PFSK-1 (cell line): ENCODE measurements around the gene SLC13A3.

Experiments used
- FOXP2 ChIP-seq: optimal IDR thresholded peaks from 2 replicates; pipeline ENCODE3; 2011; ENCODE audit warnings: borderline replicate concordance, control low read depth, inconsistent platforms; ENCODE audit not compliant: insufficient read depth; ENCODE audit errors: extremely low read length, extremely low read depth
- POLR2AphosphoS5 ChIP-seq: IDR thresholded peaks from 2 replicates; pipeline ENCODE4 v1.6.1; 2012; ENCODE audit warnings: low read depth, mild to moderate bottlenecking, control low read depth, low read length, moderate library complexity
- SIN3A ChIP-seq: IDR thresholded peaks from 2 replicates; pipeline ENCODE4 v1.6.1; 2012; ENCODE audit warnings: mild to moderate bottlenecking, low read length, moderate library complexity, borderline replicate concordance; ENCODE audit not compliant: insufficient read depth
- TAF1 ChIP-seq: IDR thresholded peaks from 2 replicates; pipeline ENCODE4 v1.6.1; 2012; ENCODE audit warnings: low read length, control low read depth, borderline replicate concordance; ENCODE audit not compliant: insufficient read depth
- TF ChIP-seq, protein P1 (sequence below), 2 experiments: IDR thresholded peaks; 2 replicates each; pipeline versions ENCODE4 v1.6.1 to v1.8.0; 2011 to 2012; ENCODE audit warnings: low read depth in 2 of 2, low read length in 2 of 2, control low read depth in 1 of 2, inconsistent platforms in 1 of 2, mild to moderate bottlenecking in 1 of 2, moderate library complexity in 1 of 2; ENCODE audit not compliant: insufficient read depth in 1 of 2

SLC13A3 gene

DNA sequence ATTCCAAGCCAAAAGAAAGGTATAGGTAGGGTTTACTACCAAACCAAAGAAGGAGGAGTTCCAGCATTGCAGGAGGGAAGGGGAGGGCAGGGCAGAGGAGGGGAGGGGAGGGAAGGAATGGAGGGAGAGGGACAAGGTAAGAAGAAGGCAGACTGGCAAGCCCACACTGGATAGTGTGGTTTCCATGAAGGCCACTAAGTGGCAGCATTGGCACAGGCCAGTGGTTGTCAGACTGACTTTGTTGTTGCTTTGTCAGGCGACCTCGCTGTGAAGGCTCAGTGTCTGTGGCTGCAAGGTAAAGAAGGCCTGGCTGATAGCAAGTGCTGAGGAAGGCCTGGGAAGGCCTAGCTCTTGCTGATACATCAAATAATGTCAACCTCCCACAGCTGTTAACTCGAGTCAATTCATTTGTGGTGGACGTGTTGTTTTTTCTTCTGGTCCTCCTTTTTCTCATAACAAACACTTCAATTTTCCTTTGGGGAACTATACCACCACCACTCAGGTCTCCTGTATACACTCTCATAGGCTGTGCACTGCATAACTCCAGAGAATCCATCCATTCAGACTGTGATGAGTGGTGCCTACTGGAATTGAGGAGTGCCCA lies 130.2 kb downstream of the SLC13A3 start:
- no peak for TF ChIP-seq TAF1
- TF ChIP-seq FOXP2, result no peak
- no peak for TF ChIP-seq SIN3A
- no peak for TF ChIP-seq POLR2AphosphoS5
- TF ChIP-seq, protein P1, sequence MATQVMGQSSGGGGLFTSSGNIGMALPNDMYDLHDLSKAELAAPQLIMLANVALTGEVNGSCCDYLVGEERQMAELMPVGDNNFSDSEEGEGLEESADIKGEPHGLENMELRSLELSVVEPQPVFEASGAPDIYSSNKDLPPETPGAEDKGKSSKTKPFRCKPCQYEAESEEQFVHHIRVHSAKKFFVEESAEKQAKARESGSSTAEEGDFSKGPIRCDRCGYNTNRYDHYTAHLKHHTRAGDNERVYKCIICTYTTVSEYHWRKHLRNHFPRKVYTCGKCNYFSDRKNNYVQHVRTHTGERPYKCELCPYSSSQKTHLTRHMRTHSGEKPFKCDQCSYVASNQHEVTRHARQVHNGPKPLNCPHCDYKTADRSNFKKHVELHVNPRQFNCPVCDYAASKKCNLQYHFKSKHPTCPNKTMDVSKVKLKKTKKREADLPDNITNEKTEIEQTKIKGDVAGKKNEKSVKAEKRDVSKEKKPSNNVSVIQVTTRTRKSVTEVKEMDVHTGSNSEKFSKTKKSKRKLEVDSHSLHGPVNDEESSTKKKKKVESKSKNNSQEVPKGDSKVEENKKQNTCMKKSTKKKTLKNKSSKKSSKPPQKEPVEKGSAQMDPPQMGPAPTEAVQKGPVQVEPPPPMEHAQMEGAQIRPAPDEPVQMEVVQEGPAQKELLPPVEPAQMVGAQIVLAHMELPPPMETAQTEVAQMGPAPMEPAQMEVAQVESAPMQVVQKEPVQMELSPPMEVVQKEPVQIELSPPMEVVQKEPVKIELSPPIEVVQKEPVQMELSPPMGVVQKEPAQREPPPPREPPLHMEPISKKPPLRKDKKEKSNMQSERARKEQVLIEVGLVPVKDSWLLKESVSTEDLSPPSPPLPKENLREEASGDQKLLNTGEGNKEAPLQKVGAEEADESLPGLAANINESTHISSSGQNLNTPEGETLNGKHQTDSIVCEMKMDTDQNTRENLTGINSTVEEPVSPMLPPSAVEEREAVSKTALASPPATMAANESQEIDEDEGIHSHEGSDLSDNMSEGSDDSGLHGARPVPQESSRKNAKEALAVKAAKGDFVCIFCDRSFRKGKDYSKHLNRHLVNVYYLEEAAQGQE (IDR thresholded peaks at IDR 0.05; ENCODE audit: insufficient read depth in 1 of 2, low read depth in 2 of 2, low read length in 2 of 2), result no peak

DNA sequence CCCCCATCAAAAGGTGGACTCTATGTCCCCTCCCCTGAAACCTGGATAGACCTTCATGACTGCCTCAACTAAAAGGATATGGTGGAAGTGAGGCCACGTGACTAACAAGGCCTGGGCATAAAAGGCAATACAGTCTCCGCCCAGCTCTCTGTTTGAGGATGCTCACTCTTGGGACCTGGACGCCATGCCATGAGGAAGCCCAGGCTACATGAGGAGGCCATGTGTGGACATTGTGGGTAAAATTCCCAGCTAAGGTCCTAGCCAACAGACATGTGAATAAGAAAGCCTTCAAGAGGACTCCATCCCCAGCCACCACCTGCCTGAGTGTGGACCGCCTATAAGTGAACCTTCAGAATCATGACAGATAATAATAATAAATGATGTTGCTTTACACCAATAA lies 130.7 kb downstream of the SLC13A3 start:
- TF ChIP-seq, protein P1 (IDR thresholded peaks at IDR 0.05; ENCODE audit: insufficient read depth in 1 of 2, low read depth in 2 of 2, low read length in 2 of 2), result no peak
- TF ChIP-seq POLR2AphosphoS5 (no peak), TAF1 (no peak), SIN3A (no peak), FOXP2 (no peak)

DNA sequence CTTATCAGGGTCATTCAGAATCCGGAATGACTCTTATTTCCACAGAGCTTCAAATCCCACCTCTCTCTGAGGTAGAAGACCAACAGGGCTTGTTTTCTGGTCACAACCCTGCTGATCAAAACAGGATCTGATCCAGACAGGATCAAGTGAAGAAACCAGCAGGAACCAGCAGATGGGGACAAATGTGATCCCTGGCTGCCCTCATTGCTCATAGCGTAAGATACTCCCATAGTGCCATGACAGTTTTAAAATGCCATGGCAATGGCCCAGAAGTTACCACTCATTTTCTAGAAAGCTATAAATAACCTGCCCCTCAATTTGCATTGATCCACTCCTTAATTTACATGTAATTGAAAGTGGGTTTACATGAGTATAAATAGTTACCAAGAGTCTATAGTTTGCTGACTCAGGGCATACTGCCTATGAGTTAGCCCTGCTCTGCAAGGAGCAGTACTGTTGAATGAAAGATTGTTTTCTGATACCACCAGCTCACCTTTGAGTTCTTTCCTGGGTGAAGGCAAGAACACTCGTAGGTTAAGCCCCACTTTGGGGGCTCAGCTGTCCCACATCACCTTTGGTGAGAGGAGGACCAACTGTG lies 131.7 kb downstream of the SLC13A3 start:
- no peak for TF ChIP-seq SIN3A
- no peak for TF ChIP-seq POLR2AphosphoS5
- TF ChIP-seq, protein P1 (IDR thresholded peaks at IDR 0.05; ENCODE audit: insufficient read depth in 1 of 2, low read depth in 2 of 2, low read length in 2 of 2), result no peak
- TF ChIP-seq TAF1, result no peak
- no peak for TF ChIP-seq FOXP2

DNA sequence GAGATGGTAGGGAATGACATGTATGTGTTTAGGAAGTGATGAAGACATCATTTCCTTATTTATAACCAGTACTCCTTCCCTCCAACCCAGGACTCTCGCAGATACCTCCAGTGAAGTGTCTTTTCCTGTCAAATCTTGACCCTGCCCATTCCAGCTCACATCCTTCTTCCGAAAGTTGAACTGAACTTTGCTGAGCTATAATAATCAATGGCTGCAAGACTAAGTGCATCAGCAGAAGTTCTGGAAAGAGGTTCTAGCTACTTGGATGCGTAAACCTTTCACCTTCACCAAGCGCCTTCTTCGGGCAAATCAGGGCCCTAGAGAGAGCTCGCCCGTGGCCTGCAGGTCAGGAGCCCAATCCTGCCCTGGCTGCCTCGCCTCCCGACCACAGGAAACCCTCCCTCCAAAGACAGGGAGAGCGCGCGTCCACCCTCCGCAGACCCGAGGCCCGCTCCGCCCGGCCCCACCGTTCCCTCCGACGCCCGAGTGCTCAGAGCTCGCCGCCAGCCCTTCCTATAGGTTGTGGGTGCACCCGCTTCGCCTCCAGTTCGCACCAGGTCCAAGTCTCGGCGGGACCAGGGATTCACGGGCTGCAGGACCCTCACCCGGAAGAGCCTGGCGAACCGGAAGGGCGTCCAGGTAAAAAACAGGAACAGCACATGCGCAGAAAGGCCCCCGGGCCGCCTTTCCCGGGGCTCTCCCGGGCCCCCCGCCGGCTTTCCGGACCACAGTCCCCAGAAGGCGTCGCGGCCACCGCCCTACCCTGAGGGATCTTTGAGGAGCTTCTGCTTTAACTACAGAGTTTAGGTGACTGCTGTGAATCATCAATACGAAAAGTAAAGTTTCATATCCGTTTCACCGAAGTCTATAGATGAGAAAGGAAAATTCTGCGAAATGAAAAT lies 138.1 kb downstream of the SLC13A3 start, which contains the start of gene ZNF334:
TSS of gene ZNF334 (minus strand) at position 617 of the 902 bp plus-strand sequence. CDS start 1,457 bp downstream, outside the sequence.
- TF ChIP-seq TAF1, result no peak
- TF ChIP-seq, protein P1 (IDR thresholded peaks at IDR 0.05; ENCODE audit: insufficient read depth in 1 of 2, low read depth in 2 of 2, low read length in 2 of 2), result no peak

DNA sequence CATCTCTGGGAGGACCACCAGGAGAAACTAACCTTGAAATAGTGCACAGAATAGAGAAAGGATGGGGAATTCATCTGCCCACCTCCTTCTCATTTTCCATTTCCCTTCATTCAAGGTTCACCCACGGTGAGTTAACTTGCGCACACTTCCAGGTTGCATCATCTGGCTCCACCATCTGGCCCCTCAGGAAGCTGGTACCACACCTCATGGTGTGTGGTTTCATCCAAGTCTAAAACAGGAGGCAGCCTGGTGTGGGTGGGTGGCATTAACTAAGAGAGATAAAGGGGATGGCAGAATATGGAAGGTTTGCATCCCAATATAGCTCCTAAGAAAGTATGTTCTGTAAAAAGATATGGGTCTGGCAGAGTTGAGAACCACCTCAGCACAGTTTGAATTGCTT lies 141.7 kb downstream of the SLC13A3 start:
- TF ChIP-seq, protein P1 (IDR thresholded peaks at IDR 0.05; ENCODE audit: insufficient read depth in 1 of 2, low read depth in 2 of 2, low read length in 2 of 2), result no peak
- TF ChIP-seq FOXP2 (no peak), SIN3A (no peak), TAF1 (no peak), POLR2AphosphoS5 (no peak)
